HG03439 (cell line): ENCODE data around the gene PYDC2.

ENCODE experiments used
- ATAC-seq: cut with Tn5 transposase; IDR thresholded peaks from one replicate; pipeline ENCODE4 v1.9.1; 2021; ENCODE audit warnings: mild to moderate bottlenecking, moderate library complexity; ENCODE audit not compliant: unreplicated experiment

Gene PYDC2

DNA sequence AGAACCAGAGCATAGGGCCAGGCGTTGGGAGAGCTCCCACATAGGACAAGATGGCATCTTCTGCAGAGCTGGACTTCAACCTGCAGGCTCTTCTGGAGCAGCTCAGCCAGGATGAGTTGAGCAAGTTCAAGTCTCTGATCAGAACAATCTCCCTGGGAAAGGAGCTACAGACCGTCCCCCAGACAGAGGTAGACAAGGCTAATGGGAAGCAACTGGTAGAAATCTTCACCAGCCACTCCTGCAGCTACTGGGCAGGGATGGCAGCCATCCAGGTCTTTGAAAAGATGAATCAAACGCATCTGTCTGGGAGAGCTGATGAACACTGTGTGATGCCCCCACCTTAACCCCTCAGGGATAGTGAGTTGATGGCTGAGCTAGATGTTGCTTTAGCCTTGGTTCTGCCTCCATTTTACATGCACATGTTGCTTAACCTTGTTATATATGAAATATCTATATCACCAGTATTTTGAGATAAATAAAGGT, at the start of gene PYDC2:
Gene PYDC2 (plus strand): TSS at position 51 of the 483 bp plus-strand sequence. CDS start 0 bp downstream, at position 51.
- ATAC-seq, result no peak

DNA sequence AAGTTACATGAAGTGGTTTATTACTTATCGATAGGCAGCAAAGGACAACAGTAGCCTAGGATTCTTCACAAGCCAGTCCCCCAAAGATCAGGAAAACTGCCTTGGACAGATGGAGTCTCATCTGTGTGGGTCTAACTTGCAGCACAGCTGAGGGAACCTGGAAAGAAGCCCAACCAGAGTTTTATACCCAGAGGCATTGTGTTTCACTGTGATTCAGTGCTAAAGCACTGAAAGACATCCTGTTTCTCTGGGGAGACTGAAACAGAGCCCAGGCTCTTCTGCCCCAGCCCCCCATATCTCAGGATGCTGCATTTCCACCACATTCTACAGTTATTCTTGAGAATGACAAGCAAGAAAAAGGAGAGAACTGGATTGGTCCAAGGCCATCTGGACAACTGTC, 48.2 kb upstream of the PYDC2 start:
- no peak for ATAC-seq

DNA sequence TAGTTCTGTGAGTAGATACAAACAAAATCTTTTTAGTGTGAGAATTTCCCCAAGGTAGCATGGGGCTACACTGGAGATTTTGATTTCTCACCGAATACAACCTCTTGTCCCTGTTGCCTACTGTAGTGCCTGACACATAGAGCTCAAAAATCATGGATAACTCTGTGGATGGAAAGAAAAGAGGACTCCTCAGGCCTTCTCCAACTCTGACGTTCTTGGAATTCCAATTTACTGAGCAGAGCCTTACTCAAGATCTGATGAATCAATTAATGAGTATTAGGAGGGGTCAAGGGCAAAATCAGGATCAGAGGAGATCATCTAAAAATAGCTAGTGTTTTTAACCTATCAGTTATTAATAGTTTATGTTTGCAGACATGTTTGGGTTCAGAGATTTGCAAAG, 46.7 kb upstream of the PYDC2 start:
- ATAC-seq, result no peak

DNA sequence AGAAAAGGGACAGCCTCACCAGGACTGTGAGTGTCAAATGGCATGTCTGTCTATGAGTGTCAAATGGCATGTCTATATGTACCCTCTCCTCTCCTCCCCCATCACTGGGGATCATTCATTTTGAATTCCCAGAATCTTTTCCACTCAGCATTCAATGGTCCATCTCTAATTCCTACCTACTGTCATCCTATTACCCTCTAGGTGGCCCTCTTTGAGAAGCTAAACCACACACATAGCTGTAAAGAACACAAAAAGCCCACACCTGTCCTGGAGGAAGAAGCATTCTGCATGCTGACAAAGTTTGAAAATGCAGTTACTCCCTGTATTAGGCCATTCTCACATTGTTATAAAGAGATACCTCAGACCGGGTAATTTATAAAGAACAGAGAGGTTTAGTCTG, 46.2 kb upstream of the PYDC2 start:
- ATAC-seq, result no peak

DNA sequence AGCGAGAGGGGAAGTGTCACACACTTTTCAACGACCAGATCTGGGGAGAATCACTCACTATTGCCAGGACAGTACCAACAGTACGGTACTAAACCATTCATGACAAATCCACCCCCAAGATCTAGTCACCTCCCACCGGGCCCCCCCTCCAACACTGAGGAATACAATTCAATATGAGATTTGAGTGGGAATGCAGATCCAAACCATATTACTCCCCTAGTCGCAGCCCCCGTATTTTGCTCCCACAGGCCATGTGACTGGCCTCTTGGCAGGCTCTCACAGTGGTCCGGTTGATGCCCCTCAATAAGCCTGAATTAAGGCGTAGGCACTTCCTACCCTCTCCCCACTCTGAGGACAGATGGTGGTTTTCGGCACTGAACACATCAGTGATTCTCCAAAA, 45.4 kb upstream of the PYDC2 start:
- no peak for ATAC-seq

DNA sequence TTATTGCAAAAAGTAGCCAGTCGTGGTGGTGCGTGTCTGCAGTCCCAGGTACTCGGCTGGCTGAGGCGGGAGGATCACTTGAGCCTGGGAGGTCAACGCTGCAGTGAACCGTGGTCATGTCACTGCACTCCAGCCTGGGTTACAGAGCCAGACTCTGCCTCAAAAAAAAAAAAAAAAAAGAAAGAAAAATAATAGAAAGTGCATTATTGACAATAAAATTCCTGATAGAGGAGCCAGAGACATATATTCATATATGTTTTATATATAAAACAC, 43.6 kb upstream of the PYDC2 start:
- ATAC-seq, result no peak

DNA sequence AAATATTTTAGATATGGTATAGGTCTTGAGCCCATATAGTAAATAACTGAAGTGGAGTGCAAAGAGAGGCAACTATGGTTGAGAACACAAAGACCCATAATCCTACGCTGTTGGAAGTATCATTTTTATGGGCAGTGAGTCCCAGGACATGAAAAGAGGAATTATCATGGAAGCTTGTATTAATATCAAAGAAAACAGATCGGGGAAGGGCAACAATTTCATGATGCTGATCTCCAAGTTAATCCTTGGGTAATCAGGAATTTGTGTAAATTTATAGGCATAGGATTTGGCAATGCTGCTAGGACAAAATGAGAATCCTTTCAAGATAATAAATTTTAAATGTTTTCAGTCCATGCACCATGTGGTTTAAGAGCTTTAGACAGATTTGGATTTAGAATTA, 40.2 kb upstream of the PYDC2 start:
- ATAC-seq, result no peak

DNA sequence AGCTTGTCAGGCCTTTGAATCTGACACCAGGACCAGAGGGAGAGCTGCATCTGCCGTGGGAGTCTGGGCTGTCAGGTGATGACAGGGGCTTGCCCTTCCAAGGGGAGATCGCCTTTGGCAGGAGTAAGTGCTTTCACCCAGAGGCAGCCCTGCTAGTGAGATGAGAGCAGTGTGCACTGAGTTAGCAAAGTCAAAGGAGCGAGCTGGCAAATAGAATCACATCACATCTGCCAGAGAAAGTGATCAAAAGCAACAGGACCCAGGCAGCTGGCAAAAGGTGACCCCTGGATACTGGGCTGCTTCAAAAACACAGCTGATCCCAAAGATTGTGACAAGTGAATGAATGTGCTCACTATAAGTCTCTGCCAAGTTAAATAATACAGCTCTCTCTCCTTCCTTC, 36.1 kb upstream of the PYDC2 start:
- no peak for ATAC-seq

DNA sequence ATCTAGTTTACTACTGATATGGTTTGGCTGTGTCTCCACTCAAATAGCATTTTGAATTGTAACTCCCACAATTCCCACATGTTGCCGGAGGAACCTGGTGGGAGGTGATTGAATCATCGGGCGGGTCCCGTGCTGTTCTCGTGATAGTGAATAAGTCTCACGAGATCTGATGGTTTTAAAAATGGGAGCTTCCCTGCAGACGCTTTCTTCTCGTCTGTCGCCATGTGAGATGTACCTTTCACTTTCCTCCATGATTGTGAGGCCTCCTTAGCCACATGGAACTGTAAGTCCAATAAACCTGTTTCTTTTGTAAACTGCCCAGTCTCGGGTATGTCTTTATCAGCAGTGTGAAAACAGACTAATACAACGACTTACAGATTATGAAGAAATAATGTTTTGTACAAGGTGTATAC, 35.6 kb upstream of the PYDC2 start:
- ATAC-seq, result no peak

DNA sequence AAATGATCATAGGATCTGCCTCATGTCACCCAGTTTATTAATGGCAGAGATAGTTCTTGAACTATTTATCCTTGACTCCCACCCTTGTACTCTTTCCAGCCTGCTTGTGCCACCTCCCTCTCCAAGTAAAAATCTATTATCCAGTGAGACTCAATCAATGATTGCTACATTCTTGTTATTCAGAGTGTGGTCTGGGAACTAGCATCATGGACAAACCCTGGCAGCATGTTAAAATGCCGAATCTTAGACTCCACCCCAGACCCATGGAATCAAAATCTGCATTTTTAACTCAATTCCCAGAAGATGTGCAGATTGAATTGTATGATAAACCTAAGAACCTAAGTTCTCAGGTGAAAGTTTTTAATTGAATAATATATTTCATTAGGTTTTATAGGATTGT, 34.7 kb upstream of the PYDC2 start:
- ATAC-seq, result no peak

DNA sequence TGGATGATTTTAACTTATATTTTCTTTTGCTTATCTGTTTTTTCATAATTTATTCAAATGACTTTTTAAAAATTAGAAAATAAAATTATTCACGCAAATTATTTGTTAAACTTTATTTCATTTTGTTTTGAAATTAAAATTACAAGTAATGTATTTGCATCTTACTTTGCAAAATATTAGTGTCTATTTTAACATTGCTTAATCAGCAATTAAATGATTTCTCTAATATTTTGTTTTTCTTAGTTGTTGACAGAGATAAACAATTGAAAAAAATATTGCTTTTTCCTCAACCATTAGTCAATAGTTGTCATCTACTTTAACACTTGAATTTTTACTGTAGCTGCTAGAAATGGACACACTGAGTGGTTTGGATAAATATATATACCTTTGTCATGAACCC, 32.8 kb upstream of the PYDC2 start:
- no peak for ATAC-seq

DNA sequence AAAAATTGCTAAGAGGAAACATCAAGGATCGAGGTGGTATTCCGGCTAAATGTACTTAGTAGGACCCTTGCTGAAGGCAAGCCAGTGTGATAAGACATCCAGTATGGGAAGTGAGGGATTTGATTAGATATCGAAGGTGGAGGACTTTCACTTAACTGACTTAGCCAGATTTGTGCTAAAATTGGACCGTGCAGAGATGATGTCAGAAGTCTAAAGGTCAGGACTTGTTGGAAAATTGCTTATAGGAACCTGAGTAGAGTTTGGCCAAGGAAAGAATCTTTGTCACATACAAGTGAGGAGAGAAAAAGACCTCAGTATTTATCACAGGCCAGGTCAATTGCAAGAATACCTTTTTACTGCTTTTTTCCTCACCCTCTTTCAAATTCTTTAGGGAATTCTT, 30.9 kb upstream of the PYDC2 start:
- ATAC-seq, result no peak

DNA sequence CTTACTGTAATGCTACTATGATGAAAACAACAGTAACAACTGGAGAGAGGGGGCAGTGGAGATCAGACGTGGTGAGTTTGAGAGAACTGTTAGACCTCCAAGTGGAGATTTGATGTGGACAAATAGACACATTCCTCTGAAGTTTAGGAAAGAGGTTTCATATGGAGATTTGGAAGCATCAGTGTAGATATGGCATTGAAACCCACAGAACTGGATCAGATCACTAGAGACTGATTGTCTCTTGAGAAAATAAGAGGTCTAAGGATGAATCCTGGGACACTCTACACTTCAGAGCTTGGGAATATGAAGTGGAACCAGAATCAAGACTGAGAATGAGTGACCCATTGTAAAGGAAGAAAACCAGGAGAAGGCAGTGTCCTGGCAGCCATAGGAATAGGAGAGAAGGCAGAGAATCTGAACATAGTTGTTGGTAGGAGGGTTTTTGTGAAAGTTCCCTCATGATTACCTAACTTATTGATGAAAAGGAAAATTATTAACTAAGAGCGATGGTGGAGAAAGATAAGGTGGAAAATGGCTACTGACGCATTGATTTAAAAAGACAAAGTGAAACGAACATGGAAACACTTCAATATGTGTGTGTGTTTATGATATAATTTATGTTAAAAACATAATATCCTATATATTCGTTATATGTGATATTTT, 29.7 kb upstream of the PYDC2 start:
- ATAC-seq, result no peak

DNA sequence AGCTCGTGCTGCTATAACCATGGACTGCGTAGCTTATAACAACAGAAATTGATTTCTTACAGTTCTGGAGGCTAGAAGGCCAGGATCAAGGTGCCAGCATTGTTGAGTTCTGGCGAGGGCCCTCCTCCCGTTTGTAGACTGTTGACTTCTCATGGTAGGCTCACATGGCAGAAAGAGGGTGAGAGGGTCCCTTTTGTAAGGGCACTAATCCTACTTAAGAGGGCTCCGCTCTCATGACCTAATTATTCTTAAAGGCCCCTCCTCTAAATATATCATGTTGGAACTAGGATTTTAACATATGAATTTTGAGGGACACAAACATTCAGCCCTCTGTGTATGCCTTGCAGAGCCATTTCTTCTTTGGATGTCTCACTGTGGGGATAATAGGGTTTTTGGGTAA, 28.8 kb upstream of the PYDC2 start:
- ATAC-seq, result no peak

DNA sequence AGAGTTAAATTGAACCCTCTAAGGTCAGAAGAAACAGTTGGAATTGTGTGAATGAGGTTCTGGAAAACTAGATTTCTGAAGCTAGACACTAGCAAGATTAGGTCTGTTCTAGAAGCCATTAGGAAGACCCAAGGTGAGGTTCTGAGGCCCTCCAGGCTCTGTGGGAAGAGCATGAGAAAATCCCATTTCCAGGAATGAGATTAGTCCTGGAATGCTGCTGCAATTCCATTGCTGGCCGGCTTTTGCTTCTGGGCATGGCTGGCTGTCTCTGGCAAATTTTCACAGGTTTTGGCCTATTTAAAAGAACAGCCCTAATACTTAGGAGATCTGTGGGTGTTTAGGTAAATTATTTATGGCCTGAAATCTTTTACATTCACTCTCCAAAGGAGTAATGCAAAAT, 26.9 kb upstream of the PYDC2 start:
- ATAC-seq, result no peak

DNA sequence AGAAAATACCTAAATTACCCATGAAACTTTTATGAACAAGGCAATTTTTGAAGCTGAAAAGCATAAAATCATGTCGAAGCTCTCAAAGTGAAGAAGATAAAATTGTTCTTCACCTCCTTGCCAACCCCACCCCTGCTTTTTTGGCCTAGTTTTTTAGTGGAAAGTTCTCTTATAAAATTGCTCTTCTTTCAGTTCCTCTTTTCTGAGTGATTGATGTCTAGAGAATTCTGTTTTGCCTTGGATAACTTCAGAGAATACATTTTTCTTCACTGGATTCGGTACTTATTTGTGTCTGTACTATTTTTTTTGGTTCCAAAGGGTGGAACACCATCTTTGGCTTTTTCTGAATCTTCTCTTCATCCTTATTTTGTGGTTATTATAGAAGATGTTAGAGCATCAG, 25.0 kb upstream of the PYDC2 start:
- ATAC-seq, result no peak

DNA sequence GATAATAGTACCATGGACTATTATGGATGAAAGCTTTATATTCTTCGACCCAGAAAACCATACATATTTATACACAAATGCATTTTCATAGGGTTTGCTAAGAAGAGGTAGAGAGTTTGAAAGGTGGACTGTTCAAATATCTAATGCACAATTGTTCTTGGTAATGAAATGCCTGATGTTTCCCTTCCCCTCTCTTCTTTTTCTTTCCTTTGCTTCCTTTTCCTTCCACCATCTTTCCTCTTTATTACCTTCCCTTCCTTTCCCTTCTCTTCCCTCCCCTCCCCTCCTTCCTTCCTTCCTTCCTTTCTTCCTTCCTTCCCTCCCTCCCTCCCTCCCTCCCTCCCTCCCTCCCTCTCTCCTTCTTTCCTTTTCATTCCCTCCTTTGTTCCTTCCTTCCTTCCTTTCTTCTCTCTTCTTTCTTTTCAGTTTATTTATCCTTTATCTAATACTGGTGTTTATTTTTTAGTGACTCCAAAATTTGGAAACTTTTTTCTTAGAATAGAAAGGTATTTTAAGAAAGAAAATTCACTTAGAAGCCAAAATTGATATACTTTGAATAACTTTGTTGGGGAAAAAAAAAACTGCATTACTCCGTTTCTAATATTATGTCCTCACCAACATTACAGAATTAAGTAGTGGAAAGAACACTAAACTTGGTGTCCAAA, 22.7 kb upstream of the PYDC2 start:
- ATAC-seq, result no peak

DNA sequence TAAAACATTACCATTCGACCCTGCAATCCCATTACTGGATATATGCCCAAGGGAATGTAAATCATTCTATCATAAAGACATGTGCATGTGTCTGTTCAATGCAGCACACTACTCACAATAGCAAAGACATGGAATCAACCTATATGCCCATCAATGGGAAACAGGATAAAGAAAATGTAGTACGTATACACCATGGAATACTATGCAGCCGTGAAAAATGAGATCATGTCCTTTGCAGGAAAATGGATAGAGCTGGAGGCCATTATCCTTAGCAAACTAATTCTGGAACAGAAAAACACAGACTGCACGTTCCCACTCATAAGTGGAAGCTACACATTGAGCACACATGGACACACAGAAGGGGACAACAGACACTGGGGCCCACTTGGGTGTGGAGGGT, 20.4 kb upstream of the PYDC2 start:
- ATAC-seq, result no peak

DNA sequence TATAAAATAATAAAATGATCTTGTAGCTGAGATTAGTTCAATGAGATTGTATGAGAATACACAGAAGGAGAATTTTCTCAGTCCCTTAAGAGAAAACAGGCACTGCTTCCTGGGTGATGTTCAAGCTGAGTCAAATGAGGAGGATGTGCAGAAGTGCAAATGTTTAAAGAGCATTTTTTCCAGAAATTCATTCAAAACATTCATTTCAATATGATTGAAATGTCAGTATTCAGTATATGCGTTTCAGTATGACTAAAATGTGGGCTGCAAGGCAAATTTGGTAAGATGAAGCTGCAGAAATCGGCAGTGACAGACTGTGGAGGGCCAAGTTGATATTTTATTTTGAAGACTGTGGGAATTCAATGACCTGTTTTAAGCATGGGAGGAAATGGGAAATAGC, 19.3 kb upstream of the PYDC2 start:
- no peak for ATAC-seq

DNA sequence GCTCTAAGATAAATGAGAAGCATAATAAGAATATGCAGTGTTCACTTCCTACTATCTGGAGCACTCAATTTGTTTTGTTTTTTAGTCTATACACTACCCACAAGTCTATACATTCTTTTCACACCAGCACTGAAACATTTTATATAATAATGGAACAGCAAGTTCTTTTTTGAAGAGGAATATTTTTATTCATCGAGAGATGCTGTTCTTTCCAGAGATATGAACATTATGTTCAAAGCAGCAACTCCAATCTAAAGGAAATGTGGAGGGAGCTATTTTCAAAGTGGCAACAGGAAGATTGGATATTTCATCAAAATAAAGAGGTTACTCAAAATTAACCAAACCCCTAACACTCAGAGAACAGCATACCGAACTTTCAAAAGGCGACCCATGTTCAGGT, 16.4 kb upstream of the PYDC2 start:
- ATAC-seq, result no peak

DNA sequence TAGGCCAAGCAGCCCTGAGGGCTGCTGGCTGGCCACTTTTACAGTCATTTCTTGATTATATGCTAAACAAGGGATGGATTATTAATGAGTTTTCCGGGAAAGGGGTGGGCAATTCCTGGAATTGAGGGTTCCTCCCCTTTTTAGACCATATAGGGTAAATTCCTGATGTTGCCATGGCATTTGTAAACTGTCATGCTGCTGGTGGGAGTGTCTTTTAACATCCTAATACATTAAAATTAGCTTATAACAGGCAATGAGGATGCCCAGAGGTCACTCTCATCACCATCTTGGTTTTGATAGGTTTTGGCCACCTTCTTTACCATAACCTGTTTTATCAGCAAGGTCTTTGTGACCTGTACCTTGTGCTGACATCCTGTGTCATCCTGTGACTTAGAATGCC, 11.7 kb upstream of the PYDC2 start:
- no peak for ATAC-seq

DNA sequence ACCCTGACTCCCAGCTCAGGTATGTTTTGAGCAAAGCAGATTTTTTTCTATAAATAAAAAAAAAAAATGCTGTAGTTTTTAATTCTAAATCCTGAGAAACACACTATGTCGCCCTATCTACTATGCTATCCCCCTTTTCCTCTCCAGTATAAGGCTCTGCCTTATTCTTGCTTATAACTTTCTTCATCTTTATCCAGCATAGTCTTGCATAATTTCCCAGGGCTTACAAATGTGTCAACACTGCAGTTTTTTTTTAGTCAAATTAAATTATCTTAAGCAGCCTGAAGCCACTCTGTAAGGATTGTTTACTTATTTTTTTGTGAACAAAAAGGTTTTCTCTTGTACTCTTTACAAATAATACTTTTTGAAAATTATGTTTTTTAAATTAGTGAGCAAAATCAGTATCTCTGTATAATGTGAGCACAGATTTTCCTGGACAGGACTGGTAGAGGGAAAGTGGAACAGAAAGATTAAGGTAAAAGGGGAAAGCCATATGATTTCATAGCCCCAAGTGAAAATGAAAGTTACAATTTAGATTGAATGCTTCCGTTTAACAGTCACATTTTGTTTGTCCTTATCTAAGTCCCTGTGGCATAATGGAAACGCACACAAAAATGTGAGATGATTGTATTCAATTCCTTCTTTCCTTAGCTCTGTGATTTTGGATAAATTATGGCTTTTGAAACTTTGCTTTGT, 5.6 kb upstream of the PYDC2 start:
- ATAC-seq, result peak; percentile 54
